H1 (cell line): ENCODE results near the gene AFG1L. TPM values are rescaled to one million over a fixed set of nuclear protein-coding genes. Genes with fewer than 3 reads are reported as not detected.

Experiments
- CTCF ChIA-PET: fragments of 300-600 bp; sonication (Branson Sonifier 250); formaldehyde crosslinking; loops from one replicate; lab custom pipeline; 2021; ENCODE audit not compliant: partially characterized antibody; lab: Charles Lee
- POLR2A ChIA-PET: fragments of 300-600 bp; sonication (Branson Sonifier 250); formaldehyde crosslinking; loops from one replicate; lab custom pipeline; 2021; ENCODE audit warnings: inconsistent platforms; ENCODE audit not compliant: partially characterized antibody; lab: Charles Lee
- DNase-seq, 2 experiments: peaks; one replicate each; pipeline versions ENCODE4 v3.0.0 to v3.0.0-alpha.2; 2010 to 2022; ENCODE audit warnings: low spot score in 2 of 2, low read depth in 1 of 2, mixed read lengths in 1 of 2
- FAIRE-seq: peaks from 2 replicates; lab custom pipeline; 2011; peaks lifted over from hg19 to GRCh38; lab: Jason Lieb, UNC
- H2AFZ ChIP-seq: 2 replicates; pipeline ENCODE4 v1.8.1; 2012; ENCODE audit warnings: low read length, inconsistent platforms
- H2AK5ac ChIP-seq: 2 replicates; pipeline ENCODE4 v1.6.1; 2013; ENCODE audit warnings: low read depth, low read length
- H2BK120ac ChIP-seq: replicated peaks from 2 replicates; pipeline ENCODE3; 2013; ENCODE audit warnings: low read depth, low read length, inconsistent platforms
- H2BK12ac ChIP-seq: 2 replicates; pipeline ENCODE4 v1.6.1; 2013; ENCODE audit warnings: low read depth, low read length
- H2BK15ac ChIP-seq: 2 replicates; pipeline ENCODE4 v1.6.1; 2013; ENCODE audit warnings: low read length
- H2BK20ac ChIP-seq: 2 replicates; pipeline ENCODE4 v1.6.1; 2013; ENCODE audit warnings: low read length
- H2BK5ac ChIP-seq: 2 replicates; pipeline ENCODE4 v1.6.1; 2013; ENCODE audit warnings: low read depth, low read length
- H3K14ac ChIP-seq: 2 replicates; pipeline ENCODE4 v1.6.1; 2013; ENCODE audit warnings: inconsistent platforms; ENCODE audit not compliant: insufficient read length
- H3K18ac ChIP-seq: 2 replicates; pipeline ENCODE4 v1.6.1; 2013; ENCODE audit warnings: low read length; ENCODE audit errors: extremely low read depth
- H3K23ac ChIP-seq: 2 replicates; pipeline ENCODE4 v1.6.1; 2013; ENCODE audit warnings: inconsistent platforms; ENCODE audit not compliant: insufficient read length
- H3K23me2 ChIP-seq: 2 replicates; pipeline ENCODE4 v1.6.1; 2013; ENCODE audit warnings: low read depth, low read length
- H3K27ac ChIP-seq: 2 replicates; pipeline ENCODE4 v1.6.1; 2011; ENCODE audit warnings: low read depth, low read length, inconsistent platforms
- H3K27me3 ChIP-seq, 4 experiments: replicated peaks in 1 of 4; 1 replicate in 1 of 4; 2 replicates in 3 of 4; pipeline versions ENCODE4 v1.6.1 to v1.8.1; 2011 to 2013; ENCODE audit warnings: low read length in 3 of 4, mild to moderate bottlenecking in 3 of 4, inconsistent platforms in 2 of 4, mixed read lengths in 2 of 4, moderate library complexity in 1 of 4; ENCODE audit not compliant: control insufficient read depth in 3 of 4, insufficient read depth in 3 of 4; ENCODE audit errors: extremely low read depth in 1 of 4
- H3K36me3 ChIP-seq, 4 experiments: 2 replicates each; pipeline versions ENCODE4 v1.6.1 to v1.8.1; 2011 to 2013; ENCODE audit warnings: mild to moderate bottlenecking in 4 of 4, low read length in 3 of 4, moderate library complexity in 2 of 4, control low read depth in 1 of 4, inconsistent platforms in 1 of 4; ENCODE audit not compliant: insufficient read depth in 4 of 4, control insufficient read depth in 2 of 4
- H3K4ac ChIP-seq: replicated peaks from 2 replicates; pipeline ENCODE3; 2013; ENCODE audit warnings: low read length, low read depth, mixed read lengths, inconsistent platforms; ENCODE audit not compliant: insufficient read length
- H3K4me1 ChIP-seq, 4 experiments: replicated peaks in 1 of 4; 1 replicate in 1 of 4; 2 replicates in 3 of 4; pipeline versions ENCODE4 v1.6.1 to v1.8.1; 2011 to 2013; ENCODE audit warnings: low read length in 3 of 4, inconsistent platforms in 2 of 4, mixed read lengths in 1 of 4; ENCODE audit not compliant: insufficient read depth in 4 of 4, control insufficient read depth in 3 of 4
- H3K4me2 ChIP-seq, 2 experiments: 2 replicates each; pipeline versions ENCODE4 v1.6.1 to v1.8.1; 2011 to 2013; ENCODE audit warnings: low read depth in 2 of 2, low read length in 2 of 2, control low read depth in 1 of 2, inconsistent platforms in 1 of 2, mild to moderate bottlenecking in 1 of 2; ENCODE audit not compliant: insufficient read depth in 1 of 2
- H3K4me3 ChIP-seq, 4 experiments: fragments of 200-600, 300-600 bp in 1 of 4; sonication (generic), shearing (Covaris generic), sonication (Bioruptor Twin) in 1 of 4; 2 replicates each; pipeline versions ENCODE4 v1.5.1 to v1.8.1; 2011 to 2016; ENCODE audit warnings: low read length in 4 of 4, low read depth in 3 of 4, control low read depth in 2 of 4, inconsistent platforms in 2 of 4, mild to moderate bottlenecking in 2 of 4, mixed read lengths in 1 of 4, moderate library complexity in 1 of 4; ENCODE audit not compliant: insufficient read depth in 2 of 4; ENCODE audit errors: extremely low read depth in 1 of 4
- H3K56ac ChIP-seq: replicated peaks from 2 replicates; pipeline ENCODE3; 2013; ENCODE audit warnings: low read depth, mild to moderate bottlenecking, mixed read lengths, low read length, inconsistent platforms; ENCODE audit not compliant: insufficient read length
- H3K79me1 ChIP-seq: 2 replicates; pipeline ENCODE4 v1.6.1; 2013; ENCODE audit warnings: low read depth, low read length, control low read depth
- H3K79me2 ChIP-seq, 2 experiments: 2 replicates each; pipeline versions ENCODE4 v1.6.1 to v1.8.1; 2012 to 2013; ENCODE audit warnings: low read length in 2 of 2, mild to moderate bottlenecking in 2 of 2, inconsistent platforms in 1 of 2; ENCODE audit not compliant: insufficient read depth in 2 of 2, control insufficient read depth in 1 of 2
- H3K9ac ChIP-seq, 4 experiments: replicated peaks in 1 of 4; 1 replicate in 1 of 4; 2 replicates in 3 of 4; pipeline versions ENCODE4 v1.6.1 to v1.8.1; 2011 to 2013; ENCODE audit warnings: low read depth in 3 of 4, low read length in 3 of 4, control low read depth in 2 of 4, mild to moderate bottlenecking in 2 of 4, moderate library complexity in 2 of 4, inconsistent platforms in 1 of 4; ENCODE audit errors: extremely low read depth in 1 of 4
- H3K9me3 ChIP-seq, 2 experiments: 2 replicates each; pipeline versions ENCODE4 v1.6.1 to v1.8.1; 2012 to 2013; ENCODE audit warnings: mild to moderate bottlenecking in 2 of 2, moderate library complexity in 2 of 2, control low read depth in 1 of 2, inconsistent platforms in 1 of 2, low read depth in 1 of 2, low read length in 1 of 2, mixed read lengths in 1 of 2; ENCODE audit not compliant: insufficient read depth in 2 of 2
- H4K20me1 ChIP-seq, 2 experiments: replicated peaks in 1 of 2; 2 replicates each; pipeline versions ENCODE3 to v1.8.1; 2011 to 2013; ENCODE audit warnings: inconsistent platforms in 2 of 2, low read length in 2 of 2, mild to moderate bottlenecking in 1 of 2; ENCODE audit not compliant: insufficient read depth in 2 of 2, control insufficient read depth in 1 of 2
- H4K5ac ChIP-seq: 2 replicates; pipeline ENCODE4 v1.6.1; 2013; ENCODE audit warnings: low read length, low read depth, mixed read lengths, inconsistent platforms; ENCODE audit not compliant: insufficient read length
- H4K8ac ChIP-seq: 2 replicates; pipeline ENCODE4 v1.8.0; 2013; ENCODE audit warnings: mild to moderate bottlenecking, moderate library complexity, low read length, inconsistent platforms; ENCODE audit not compliant: insufficient read depth; ENCODE audit errors: extremely low read depth
- H4K91ac ChIP-seq: replicated peaks from 2 replicates; pipeline ENCODE3; 2013; ENCODE audit warnings: low read length, mixed read lengths, inconsistent platforms; ENCODE audit not compliant: insufficient read length
- ATF2 ChIP-seq: IDR thresholded peaks from 2 replicates; pipeline ENCODE4 v1.6.1; 2012; ENCODE audit warnings: low read length, inconsistent platforms
- EGR1 ChIP-seq: IDR thresholded peaks from 2 replicates; pipeline ENCODE4 v1.6.1; 2011; ENCODE audit warnings: low read depth, low read length, borderline replicate concordance
- GTF2F1 ChIP-seq: IDR thresholded peaks from 2 replicates; pipeline ENCODE4 v1.6.1; 2012; ENCODE audit warnings: low read depth, low read length, improper control_type of control experiment, borderline replicate concordance
- SAP30 ChIP-seq: fragments of 300-600 bp; sonication (generic); IDR thresholded peaks from 2 replicates; pipeline ENCODE4 v1.7.1; 2012; ENCODE audit warnings: low read length, moderate library complexity, mild to moderate bottlenecking, inconsistent platforms; ENCODE audit not compliant: insufficient read depth, insufficient replicate concordance
- SIN3A ChIP-seq, 2 experiments: IDR thresholded peaks in 1 of 2; conservative IDR thresholded peaks in 1 of 2; 2 replicates each; pipeline ENCODE4 v1.6.1; 2011 to 2012; ENCODE audit warnings: low read length in 2 of 2, improper control_type of control experiment in 1 of 2, low read depth in 1 of 2, mild to moderate bottlenecking in 1 of 2
- SP4 ChIP-seq: IDR thresholded peaks from 2 replicates; pipeline ENCODE4 v1.6.1; 2012; ENCODE audit warnings: low read length, inconsistent platforms
- TBP ChIP-seq: IDR thresholded peaks from 2 replicates; pipeline ENCODE4 v1.6.1; 2011; ENCODE audit warnings: low read depth, low read length, improper control_type of control experiment
- ZNF274 ChIP-seq: IDR thresholded peaks from 2 replicates; pipeline ENCODE4 v1.7.0; 2012; ENCODE audit warnings: low read length, borderline replicate concordance; ENCODE audit errors: extremely low read depth
- WGBS, 2 experiments: shearing (Covaris generic) in 1 of 2; methylation state at CpG; one replicate each; pipeline versions ENCODE4 v1.1.6 to v1.1.7; 2013 to 2015; ENCODE audit warnings: low lambda C conversion rate in 2 of 2, mixed read lengths in 2 of 2, inconsistent platforms in 1 of 2, low coverage in 1 of 2, missing lambda C conversion rate in 1 of 2; ENCODE audit not compliant: insufficient replicate concordance in 2 of 2, insufficient coverage in 1 of 2, insufficient read length in 1 of 2; ENCODE audit errors: extremely low coverage in 1 of 2, missing lambda C conversion rate in 1 of 2; 5-methylcytosine and 5-hydroxymethylcytosine counted together
- polyA plus RNA-seq, 7 experiments: library from polyadenylated mRNA; depleted of rRNA in 3 of 7; stranded (reverse) in 5 of 7; unstranded in 2 of 7; fragments of >200 nt in 5 of 7; fragments of 200-250 nt in 2 of 7; gene quantifications; 1 replicate in 5 of 7; 2 replicates in 1 of 7; 4 replicates in 1 of 7; pipeline versions ENCODE4 v1.2.1 to v1.2.3, GENCODE V29; 2011 to 2013; ENCODE audit warnings: missing spikeins in 2 of 7, mixed read lengths in 2 of 7
- total RNA-seq: library from RNA; stranded (reverse); fragmentation: NEBNext Ultra II Directional; extraction: Animal tissue kit (Norgen Biotek cat#: 25700); gene quantifications from 2 replicates; pipeline ENCODE4 v1.2.1, GENCODE V29; 2021

Gene AFG1L
- total and polyA plus RNA-seq, 2 of the 8 experiments (the other 6 are each of a cell fraction or from before 2014, with no cell fraction given): 0.98 to 5.7 TPM

GRCh38 chr6:108337721-108338120 lies 42.9 kb downstream of the AFG1L start:
- Histone ChIP-seq H3K4me3 (no peak overlapping the region), H2BK20ac (no peak overlapping the region), H2BK12ac (no peak overlapping the region), H3K4me1 (no peaks in the 10 kb centered on the region), H3K79me2 (no peaks in the 10 kb centered on the region), H3K9me3 (no peaks in the 10 kb centered on the region)
- no peak for DNase-seq
- TF ChIP-seq SIN3A (conservative IDR thresholded peaks at IDR 0.05 in 1 of 2, IDR thresholded peaks at IDR 0.05 in 1 of 2; ENCODE audit: low read depth in 1 of 2, low read length in 2 of 2): no peak
- no peak for TF ChIP-seq SAP30
- TF ChIP-seq SP4: no peak
- no peak for TF ChIP-seq EGR1
- no peak for TF ChIP-seq GTF2F1
- no peak for TF ChIP-seq ATF2
- no peak for TF ChIP-seq TBP
- no peak for TF ChIP-seq ZNF274
- TF ChIP-seq, all 59 proteins: peak for 0
- no peak overlapping the region for H4K91ac ChIP-seq
- no peak overlapping the region for H3K18ac ChIP-seq
- no peaks in the 10 kb centered on the region for H3K27me3 ChIP-seq
- no peak overlapping the region for H4K8ac ChIP-seq
- H2BK15ac ChIP-seq: no peak overlapping the region
- H3K23me2 ChIP-seq: no peaks in the 10 kb centered on the region
- CTCF ChIA-PET: interaction anchor here (0.6 to 2.5 kb wide), 3 partner anchors 16 to 303 kb away, joined by 5 to 7 read pairs (median 6); no protein-coding TSS in a partner anchor
- 83% methylated on average over 3 of the region's 3 CpGs; no CpG with 5 or more reads in 1 of the 2 experiments for WGBS, 2 experiments
- H2BK5ac ChIP-seq: no peak overlapping the region
- no peak overlapping the region for H2AK5ac ChIP-seq
- H2AFZ ChIP-seq: no peak overlapping the region
- H3K4ac ChIP-seq: no peak overlapping the region
- no peak overlapping the region for H2BK120ac ChIP-seq
- no peaks in the 10 kb centered on the region for H3K79me1 ChIP-seq
- H3K9ac ChIP-seq: no peak overlapping the region
- H3K4me2 ChIP-seq: no peak overlapping the region
- no peak overlapping the region for H3K14ac ChIP-seq
- H4K20me1 ChIP-seq: no peaks in the 10 kb centered on the region
- H3K36me3 ChIP-seq: no peaks in the 10 kb centered on the region
- no peak overlapping the region for H4K5ac ChIP-seq
- FAIRE-seq: no peak
- H3K23ac ChIP-seq: no peak overlapping the region
- POLR2A ChIA-PET: no interaction called here
- H3K56ac ChIP-seq: no peak overlapping the region
- H3K27ac ChIP-seq: no peak overlapping the region
